Activated CD4-positive, alpha-beta T cell treated with anti-CD3 and anti-CD28 coated beads, Interleukin-10, Interleukin-2, amounts not matched to agents 100 ng/mL and 50 ng/mL, durations not matched to agents 16 hours and 8 hours (primary cell): ENCODE measurements around the gene CASR.
"Not testable (repeated sequence)": the region's sequence is repeated elsewhere in the genome, so short reads cannot be mapped to it uniquely, and the experiment has no call there.

ENCODE experiments used
- DNase-seq: peaks from one replicate; pipeline ENCODE4 v3.0.0-alpha.2; 2020

Gene CASR, protein sequence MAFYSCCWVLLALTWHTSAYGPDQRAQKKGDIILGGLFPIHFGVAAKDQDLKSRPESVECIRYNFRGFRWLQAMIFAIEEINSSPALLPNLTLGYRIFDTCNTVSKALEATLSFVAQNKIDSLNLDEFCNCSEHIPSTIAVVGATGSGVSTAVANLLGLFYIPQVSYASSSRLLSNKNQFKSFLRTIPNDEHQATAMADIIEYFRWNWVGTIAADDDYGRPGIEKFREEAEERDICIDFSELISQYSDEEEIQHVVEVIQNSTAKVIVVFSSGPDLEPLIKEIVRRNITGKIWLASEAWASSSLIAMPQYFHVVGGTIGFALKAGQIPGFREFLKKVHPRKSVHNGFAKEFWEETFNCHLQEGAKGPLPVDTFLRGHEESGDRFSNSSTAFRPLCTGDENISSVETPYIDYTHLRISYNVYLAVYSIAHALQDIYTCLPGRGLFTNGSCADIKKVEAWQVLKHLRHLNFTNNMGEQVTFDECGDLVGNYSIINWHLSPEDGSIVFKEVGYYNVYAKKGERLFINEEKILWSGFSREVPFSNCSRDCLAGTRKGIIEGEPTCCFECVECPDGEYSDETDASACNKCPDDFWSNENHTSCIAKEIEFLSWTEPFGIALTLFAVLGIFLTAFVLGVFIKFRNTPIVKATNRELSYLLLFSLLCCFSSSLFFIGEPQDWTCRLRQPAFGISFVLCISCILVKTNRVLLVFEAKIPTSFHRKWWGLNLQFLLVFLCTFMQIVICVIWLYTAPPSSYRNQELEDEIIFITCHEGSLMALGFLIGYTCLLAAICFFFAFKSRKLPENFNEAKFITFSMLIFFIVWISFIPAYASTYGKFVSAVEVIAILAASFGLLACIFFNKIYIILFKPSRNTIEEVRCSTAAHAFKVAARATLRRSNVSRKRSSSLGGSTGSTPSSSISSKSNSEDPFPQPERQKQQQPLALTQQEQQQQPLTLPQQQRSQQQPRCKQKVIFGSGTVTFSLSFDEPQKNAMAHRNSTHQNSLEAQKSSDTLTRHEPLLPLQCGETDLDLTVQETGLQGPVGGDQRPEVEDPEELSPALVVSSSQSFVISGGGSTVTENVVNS

DNA sequence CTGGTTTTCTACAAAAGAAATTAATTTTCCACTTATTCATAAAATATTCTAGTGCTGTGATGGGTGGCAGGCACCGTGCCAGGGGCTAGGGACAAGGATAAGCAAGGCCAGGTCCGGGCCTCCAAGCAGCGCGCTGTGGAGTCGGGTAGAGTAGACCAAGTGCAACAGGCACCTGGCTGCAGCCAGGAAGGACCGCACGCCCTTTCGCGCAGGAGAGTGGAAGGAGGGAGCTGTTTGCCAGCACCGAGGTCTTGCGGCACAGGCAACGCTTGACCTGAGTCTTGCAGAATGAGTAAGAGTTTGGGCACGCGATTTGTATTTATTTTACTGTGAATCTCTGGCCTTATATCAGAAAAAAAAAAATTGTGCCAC, at the start of gene CASR:
Gene CASR (plus strand): TSS at position 148 of the 372 bp plus-strand sequence. CDS start 70,522 bp downstream, outside the sequence.
- DNase-seq = peak; percentile 25

DNA sequence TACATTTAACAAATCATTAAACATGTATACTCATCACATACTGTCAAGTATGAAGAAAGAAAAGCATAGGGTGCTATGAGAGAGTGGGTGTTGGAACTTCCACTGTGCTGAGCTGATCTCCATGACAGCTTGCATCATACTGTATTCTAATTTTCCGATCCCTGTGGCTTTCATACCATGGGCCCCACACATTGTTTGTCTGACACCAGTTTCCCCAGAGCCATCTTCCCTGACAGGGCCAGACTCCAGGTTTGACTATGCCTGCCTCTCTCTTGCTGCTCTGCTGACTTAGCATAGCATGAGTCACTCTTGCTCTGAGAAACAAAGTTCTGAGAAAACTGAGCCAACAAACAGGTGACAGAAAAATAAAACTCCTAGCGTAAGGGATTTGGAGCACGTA, 37.0 kb upstream of the CASR start:
- DNase-seq = peak; percentile 97

DNA sequence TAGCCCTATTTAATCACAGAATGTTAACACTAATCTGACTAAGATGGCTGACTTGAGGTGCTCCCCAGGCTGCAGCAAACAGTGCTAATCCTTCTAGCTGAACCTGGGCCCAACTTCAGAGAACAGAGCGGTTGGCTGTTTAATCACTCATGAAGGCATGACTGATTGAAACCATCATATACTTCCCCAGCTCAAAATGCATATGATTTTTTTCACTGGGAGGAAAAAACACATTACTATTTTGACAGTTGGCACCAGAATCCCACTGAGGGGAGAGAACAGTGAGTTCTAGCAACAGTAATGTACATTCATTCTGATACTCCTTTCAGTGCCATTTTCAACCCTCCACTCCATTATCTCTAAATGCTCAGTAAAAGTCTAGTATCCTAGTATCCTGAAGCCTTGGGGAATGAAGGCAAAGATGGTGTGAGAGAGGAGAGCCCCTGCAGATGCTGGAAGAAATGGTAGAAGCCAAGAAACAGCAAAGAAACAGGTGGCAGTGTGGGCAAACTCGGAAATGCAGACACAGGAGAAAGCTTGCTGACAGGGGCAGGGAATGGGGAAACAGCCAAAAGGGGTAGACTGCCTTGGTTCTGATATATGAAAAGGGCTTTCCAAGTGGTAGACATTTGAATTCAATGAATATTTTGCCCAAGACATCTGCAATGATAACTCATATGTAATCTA, 34.4 kb upstream of the CASR start:
- peak; percentile 50 for DNase-seq

DNA sequence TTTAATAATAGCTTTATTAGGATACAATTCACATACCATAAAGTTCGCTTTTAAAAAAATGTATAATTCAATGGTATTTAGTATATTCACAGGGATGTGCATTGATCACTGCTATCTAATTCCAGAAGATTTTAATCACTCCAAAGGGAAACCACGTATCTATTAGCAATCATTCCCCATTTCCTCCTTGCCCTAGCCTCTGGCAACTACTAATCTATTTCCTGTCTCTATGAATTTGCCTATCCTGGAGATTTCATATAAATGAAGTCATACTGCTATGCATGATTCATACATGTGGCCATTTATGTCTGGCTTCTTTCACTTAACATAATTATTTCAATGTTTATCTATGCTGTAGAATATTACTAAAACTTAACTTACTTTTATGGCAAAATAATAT, 32.0 kb upstream of the CASR start:
- DNase-seq = no peak

DNA sequence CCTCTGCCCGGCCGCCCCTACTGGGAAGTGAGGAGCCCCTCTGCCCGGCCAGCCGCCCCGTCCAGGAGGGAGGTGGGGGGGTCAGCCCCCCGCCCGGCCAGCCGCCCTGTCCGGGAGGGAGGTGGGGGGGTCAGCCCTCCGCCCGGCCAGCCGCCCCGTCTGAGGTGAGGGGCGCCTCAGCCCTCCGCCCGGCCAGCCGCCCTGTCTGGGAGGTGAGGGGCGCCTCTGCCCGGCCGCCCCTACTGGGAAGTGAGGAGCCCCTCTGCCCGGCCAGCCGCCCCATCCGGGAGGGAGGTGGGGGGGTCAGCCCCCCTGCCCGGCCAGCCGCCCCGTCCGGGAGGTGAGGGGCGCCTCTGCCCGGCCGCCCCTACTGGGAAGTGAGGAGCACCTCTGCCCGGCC, 18.5 kb upstream of the CASR start:
- DNase-seq = not testable (repeated sequence)

DNA sequence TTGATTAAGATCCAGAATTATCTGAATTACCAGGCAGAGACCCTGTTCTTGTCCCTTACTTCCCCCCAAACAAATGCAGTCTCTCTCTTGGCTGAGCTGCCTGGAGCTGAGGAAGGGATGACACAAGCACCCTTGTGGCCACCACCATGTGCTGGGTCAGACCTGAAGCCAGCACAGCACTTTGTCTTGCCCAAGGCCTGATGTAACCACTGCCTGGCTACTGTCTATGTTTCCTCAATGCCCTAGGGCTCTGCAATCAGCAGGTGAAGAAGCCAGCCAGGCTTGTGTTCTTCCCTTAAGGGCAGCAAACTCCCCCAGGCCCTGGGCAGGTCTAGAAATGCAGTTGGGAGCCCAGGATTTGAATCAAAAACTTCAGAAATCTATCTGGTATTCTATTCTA, 15.8 kb upstream of the CASR start:
- DNase-seq = no peak

DNA sequence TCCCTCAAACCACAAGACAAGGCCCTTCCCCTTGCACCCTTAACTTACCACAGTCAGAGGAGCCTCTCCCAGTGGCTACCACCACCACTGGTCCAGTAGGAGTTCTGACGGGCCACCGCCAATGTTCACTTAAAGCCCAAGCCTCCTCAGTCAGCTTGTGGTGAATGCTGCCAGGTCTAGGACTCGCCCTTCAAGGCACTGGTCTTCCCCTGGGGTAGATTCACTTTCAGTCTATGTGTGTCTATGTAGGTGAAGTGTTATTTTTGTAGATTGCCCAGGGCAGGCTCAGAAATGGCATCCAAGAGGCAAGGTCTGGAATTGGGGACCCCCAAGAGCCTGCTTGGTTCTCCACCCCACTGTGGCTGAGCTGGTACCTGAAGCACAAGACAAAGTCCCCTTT, 15.4 kb upstream of the CASR start:
- DNase-seq = no peak

DNA sequence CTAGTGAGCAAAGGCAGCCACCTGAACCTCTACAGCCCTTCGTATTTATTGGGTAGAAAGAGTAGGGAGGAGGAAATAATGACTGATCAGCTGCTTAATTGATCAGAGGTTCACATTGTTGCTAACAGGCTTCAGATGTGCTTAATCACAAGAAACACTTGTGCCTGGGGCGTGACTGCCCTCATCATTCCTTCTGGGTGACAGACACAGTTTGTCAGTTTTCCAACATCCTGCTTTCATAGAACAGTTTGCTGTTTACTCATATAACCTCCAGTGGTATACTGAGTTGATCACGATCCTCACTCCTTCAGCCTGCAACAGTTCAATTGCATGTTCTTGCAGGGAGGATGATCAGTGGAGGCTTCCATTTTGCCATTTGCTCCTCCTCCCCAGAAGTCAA, 13.6 kb upstream of the CASR start:
- DNase-seq = no peak

DNA sequence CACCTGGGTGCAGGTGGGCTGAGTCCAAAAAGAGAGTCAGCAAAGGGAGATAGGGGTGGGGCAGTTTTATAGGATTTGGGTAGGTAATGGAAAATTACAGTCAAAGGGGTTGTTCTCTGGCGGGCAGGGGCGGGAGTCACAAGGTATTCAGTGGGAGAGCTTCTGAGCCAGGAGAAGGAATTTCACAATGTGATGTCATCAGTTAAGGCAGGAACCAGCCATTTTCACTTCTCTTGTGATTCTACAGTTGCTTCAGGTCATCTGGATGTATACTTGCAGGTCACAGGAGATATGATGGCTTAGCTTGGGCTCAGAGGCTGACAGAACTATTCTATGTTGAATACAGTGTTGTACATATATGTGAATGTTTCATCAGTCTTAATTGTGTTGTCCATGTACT, 12.1 kb upstream of the CASR start:
- not testable (repeated sequence) for DNase-seq

DNA sequence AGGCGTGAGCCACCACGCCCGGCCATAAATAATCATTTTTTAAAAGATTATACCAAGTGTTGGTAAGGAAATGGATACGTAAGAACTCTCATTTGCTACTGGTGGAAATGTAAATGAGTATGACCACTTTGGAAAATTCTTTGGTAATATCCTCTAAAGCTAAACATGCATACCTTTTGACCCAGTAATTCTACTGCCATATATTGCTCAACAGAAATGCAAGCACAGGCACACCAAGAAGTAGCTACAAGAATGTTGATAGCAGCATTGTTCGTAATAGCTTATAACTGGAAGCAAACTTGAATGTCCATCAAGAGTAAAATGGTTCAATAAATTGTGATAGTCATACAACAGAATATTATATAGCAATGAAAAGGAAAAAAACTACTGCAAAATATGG, 4.8 kb upstream of the CASR start:
- no peak for DNase-seq

DNA sequence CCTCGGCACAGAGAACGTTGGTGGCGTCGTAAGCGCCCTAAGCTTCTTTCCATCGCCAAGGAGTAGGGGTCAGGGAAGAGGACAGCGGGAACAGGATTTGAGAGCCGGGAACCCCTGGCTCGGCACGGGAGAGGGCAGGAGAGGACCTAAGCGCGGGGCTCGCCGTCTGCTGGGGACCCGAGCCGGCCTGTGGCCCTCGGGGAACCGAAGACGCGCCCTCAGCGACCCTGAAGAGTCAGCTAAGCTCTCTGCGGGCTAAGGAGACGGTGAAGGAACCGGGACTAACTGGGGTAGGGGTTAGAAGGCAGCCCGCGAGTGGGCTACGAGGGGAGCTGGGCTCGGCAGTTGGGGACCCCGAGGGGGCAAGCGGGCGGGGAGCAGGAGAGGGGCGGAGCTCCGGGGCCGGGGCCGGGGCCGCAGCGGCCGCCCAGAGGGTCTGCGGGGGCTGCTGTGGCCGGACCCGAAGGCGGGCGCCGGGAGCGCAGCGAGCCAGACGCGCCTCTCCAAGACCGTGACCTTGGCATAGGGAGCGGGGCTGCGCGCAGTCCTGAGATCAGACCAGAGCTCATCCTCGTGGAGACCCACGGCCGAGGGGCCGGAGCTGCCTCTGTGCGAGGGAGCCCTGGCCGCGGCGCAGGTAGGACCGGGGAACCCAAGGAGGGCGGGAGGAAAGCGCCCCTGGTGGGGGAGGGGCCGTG, 574 bp downstream of the CASR start:
- no peak for DNase-seq

DNA sequence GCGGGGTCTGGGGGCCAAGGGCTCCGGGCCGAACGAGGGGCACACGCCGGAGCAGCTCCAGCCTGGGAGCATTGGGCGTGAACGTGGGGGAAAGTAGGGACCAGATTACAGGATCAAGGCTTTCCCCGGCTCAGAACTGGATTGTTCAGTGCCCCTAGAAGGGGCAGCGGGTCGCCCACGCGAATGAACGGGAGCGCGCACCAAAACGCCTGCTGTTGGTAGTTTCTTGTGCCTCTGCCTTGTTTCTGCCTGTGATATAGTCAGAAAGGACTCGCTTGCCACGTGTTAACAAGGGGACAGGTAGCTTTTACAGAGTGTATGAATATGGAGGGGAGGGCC, 1.1 kb downstream of the CASR start:
- no peak for DNase-seq

DNA sequence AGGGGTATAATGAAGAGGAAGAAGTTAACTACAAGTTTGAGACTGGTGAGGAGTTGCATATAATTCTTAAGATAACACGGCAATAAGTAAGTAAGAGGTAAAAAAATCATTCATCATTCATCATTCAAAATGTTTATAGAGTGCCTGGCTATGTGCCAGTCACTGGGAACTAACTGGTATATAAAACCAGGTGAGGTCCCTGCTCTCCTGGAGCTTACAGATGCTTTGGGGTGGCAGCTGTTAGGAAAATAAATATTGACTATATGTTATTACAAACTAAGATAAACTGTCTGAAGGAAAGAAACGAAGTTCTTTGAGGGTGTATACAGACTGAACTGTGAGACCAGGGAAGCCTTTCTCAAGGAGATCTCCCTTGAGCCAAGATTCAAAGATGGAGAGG, 2.9 kb downstream of the CASR start:
- DNase-seq = no peak

DNA sequence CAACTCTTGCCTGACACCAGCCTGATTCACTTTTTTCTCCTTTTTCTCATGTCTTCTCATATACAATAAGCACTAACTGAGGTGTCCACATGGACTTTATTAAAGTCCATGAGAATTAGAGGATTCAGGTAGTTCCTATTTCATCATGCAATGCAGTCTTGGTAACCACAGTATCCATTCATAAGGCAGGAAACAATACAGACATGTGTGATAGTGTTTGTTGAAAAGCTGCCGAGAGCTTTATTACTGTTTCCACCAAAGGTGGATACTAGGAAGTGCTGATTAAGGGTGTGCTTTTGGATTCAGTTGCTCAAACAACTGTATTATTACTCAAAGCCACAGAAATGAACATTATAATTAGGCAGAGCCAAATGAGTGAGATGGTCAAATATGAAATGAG, 5.3 kb downstream of the CASR start:
- DNase-seq = no peak

DNA sequence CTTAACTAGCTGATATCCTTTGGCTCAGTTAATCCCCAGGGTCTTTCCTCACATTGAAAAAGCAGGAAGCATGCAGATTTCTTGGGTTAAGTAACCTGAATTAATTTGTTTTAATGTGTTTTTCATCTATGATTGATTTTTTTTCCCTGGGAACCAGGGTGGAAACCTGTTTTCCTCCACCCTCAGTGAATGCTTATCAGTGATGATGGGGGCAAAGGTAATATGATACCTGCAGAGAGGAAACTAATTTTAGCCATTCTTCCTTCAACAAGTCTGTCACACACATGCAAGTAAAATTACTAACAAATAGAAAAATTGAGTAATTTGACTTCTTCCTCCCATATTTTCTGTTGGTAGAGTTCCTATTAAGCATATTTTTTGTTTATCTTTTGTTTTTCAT, 5.9 kb downstream of the CASR start:
- DNase-seq = no peak

DNA sequence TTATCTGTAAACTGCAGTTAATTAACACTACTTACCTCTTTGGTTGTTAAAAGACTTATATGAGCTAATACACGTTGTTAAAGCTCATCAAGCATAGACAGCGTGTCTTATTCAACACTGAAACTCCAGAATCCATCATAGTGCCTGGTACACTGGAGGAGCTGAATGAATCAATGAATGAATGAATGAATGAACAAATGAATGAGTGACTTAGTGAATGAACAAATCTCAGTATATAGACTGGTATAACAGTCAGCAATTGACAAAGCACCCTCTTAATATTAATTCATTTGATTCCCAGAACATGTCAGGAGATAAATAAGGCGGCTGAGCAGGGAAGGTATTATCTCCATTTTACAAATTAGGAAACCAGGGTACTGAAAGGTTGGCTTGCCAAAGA, 7.1 kb downstream of the CASR start:
- no peak for DNase-seq

DNA sequence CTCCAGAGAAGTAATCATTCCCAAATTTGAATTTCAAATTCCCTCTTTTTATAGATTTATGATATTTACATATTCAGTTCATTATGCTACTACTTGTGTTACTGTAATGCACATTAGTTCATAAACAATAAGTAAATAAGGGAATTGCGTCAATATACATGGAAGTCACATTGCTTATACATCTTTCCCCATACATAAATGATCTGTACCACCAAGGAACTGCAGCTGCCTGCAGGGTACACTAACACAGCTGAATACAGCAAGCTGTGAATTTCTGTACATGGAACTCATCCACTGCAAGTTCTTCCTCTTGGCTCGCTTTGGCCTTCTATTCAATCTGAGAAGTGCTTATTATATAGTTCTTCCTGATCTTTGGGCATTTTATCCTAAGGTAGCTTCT, 15.5 kb downstream of the CASR start:
- no peak for DNase-seq

DNA sequence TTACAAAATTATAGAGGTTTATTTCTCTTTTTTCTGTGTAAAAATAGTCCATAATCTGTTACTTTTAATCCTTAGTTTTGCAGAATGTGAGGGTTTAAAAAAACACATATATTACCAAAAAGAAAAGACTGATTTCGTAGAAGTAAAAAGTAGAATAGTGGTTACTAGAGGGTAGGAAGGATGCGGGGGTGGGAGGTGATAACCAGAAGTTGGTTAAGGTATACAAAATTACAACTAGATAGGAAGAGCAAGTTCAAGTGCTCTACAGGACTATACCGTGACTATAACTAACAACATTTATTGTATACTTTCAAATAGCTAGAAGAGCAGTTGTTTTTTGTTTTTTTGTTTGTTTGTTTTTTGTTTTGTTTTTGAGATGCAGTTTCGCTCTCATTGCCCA, 16.1 kb downstream of the CASR start:
- DNase-seq = no peak

DNA sequence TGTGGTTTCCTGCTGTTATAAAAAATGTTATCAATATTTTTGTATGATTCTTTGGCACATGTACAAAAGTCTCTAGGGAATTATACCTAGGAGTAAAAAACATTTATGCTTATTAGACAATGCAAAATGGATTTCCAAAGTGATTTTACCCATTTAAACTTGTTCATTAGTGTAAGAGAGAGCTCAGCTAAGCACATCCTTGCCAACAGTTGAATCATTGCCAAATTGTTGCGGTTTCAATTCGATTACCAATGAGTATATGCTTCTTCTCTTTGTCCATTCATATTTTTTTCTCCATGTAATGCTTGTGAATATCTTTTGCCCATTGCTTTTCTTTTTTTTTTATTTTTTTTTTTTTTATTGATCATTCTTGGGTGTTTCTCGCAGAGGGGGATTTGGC, 17.2 kb downstream of the CASR start:
- no peak for DNase-seq

DNA sequence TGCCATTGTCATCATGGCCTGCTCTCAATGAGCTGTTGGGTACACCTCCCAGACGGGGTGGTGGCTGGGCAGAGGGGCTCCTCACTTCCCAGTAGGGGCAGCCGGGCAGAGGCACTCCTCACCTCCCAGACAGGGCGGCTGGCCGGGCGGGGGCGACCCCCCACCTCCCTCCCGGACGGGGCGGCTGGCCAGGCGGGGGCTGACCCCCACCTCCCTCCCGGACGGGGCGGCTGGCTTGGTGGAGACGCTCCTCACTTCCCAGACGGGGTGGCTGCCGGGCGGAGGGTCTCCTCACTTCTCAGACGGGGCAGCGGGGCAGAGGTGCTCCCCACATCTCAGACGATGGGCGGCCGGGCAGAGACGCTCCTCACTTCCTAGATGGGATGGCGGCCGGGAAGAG, 18.0 kb downstream of the CASR start:
- DNase-seq = not testable (repeated sequence)

DNA sequence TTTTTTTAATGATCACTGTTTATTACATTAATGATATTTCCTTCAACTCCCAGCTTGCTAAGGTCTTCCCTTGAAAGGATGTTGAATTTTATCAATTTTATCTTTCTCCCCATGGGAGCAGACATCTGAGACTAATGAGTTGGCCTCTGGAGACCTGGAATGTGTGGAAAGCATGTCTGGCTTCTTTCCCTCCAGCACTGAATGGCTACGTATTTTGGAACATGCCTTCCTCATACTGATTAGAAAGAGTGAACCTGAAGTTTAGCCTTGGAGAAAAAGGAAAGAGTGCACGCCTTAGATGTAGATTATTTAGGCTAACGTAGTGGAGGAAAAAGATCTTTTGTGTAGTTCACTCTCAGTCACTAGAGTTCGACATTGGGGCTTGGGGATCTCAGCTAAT, 25.1 kb downstream of the CASR start:
- DNase-seq = no peak

DNA sequence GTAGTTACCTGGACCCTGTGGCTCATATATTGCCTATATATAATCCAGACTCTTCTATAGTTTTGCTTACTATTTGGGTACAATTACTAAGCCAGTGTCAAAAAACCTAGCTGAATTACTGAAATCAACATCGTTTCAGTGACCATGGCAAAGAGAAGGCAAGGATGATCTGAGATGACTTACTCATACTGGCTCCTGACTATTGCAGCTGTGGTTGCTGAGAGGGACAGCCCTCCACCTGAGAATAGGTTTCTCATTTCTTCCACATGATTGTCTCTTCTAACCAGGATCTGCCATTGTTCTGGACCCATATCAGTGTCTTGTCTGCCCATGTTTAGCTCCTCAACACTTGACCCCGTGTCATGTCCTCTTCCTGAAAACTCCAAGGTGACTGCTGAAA, 30.2 kb downstream of the CASR start:
- DNase-seq = no peak

DNA sequence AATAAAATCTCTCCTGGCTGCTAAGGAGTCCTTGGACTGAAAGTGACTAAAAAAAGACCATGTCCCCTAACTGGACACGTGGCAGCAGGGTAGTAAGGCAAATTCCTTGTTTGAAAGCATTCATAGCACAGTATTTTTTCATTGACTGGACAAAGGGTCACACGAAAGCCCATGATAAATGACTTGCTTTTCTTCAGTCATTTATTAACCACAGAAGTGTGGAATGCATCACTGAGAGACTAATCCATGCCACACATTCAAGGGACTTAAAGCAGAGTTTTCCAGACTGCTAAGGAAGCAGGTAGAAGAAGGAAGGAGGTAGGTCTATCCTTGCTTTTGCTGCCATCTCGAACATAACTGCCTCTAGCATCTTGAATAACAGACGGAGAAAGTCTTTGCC, 31.2 kb downstream of the CASR start:
- no peak for DNase-seq
